CD4-positive, alpha-beta T cell (primary cell): Measurements from ENCODE around the gene LRRTM4. TPM values are rescaled to one million over a fixed set of nuclear protein-coding genes. Genes with fewer than 3 reads are reported as not detected.

Experiments
- ATAC-seq: fragments of 200-7000 bp; cut with Tn5 transposase; one replicate; pipeline ENCODE4 v1.10.0; 2022; ENCODE audit warnings: mild to moderate bottlenecking; ENCODE audit not compliant: poor library complexity
- CTCF ChIA-PET: fragments of 350-600 bp; sonication (Branson Sonifier 250); formaldehyde crosslinking; loops from one replicate; lab custom pipeline; 2021; ENCODE audit warnings: antibody characterized with exemption, inconsistent platforms; lab: Charles Lee
- POLR2A ChIA-PET: fragments of 350-600 bp; sonication (Branson Sonifier 250); formaldehyde crosslinking; loops from one replicate; lab custom pipeline; 2021; ENCODE audit warnings: antibody characterized with exemption, inconsistent platforms; lab: Charles Lee
- DNase-seq, 14 experiments: peaks; one replicate each; pipeline ENCODE4 v3.0.0-alpha.2; 2013 to 2020; ENCODE audit warnings: mixed read lengths in 2 of 14
- H3K27ac ChIP-seq, 2 donors: one replicate each; pipeline versions ENCODE4 v1.5.1 to v1.7.0; 2013; ENCODE audit warnings: low read length in 2 of 2, low read depth in 1 of 2, mild to moderate bottlenecking in 1 of 2
- H3K27me3 ChIP-seq, 2 experiments: 1 replicate in 1 of 2; 2 replicates in 1 of 2; pipeline versions ENCODE4 v1.6.1 to v1.7.0; 2013; ENCODE audit warnings: low read length in 2 of 2, control low read depth in 1 of 2, mild to moderate bottlenecking in 1 of 2, moderate library complexity in 1 of 2; ENCODE audit not compliant: insufficient read depth in 2 of 2, control insufficient read depth in 1 of 2
- H3K36me3 ChIP-seq: one replicate; pipeline ENCODE4 v1.6.1; 2013; ENCODE audit warnings: low read length, control low read depth; ENCODE audit not compliant: insufficient read depth
- H3K4me1 ChIP-seq: one replicate; pipeline ENCODE4 v1.6.1; 2013; ENCODE audit warnings: low read length, control low read depth; ENCODE audit not compliant: insufficient read depth
- H3K4me3 ChIP-seq: one replicate; pipeline ENCODE4 v1.5.1; 2013; ENCODE audit warnings: mild to moderate bottlenecking, low read length, moderate library complexity
- H3K9me3 ChIP-seq, 2 experiments: 1 replicate in 1 of 2; 2 replicates in 1 of 2; pipeline versions ENCODE4 v1.6.1 to v1.7.0; 2013; ENCODE audit warnings: low read length in 2 of 2, mild to moderate bottlenecking in 2 of 2, control low read depth in 1 of 2, moderate library complexity in 1 of 2; ENCODE audit not compliant: control insufficient read depth in 1 of 2, insufficient read depth in 1 of 2
- H3K27ac Mint-ChIP-seq: one replicate; pipeline ENCODE4 v1.8.0; 2020; ENCODE audit warnings: mixed read lengths
- H3K27me3 Mint-ChIP-seq: one replicate; pipeline ENCODE4 v1.8.0; 2021; ENCODE audit warnings: mixed read lengths
- H3K36me3 Mint-ChIP-seq: one replicate; pipeline ENCODE4 v1.8.0; 2021; ENCODE audit warnings: low read depth, mixed read lengths
- H3K4me1 Mint-ChIP-seq: one replicate; pipeline ENCODE4 v1.8.0; 2021; ENCODE audit warnings: low read depth, mixed read lengths
- H3K4me3 Mint-ChIP-seq: one replicate; pipeline ENCODE4 v1.8.0; 2020; ENCODE audit warnings: mild to moderate bottlenecking, mixed read lengths
- H3K9me3 Mint-ChIP-seq: one replicate; pipeline ENCODE4 v1.8.0; 2020; ENCODE audit warnings: mixed read lengths
- CTCF ChIP-seq: fragments of 200-600 bp; IDR thresholded peaks from one replicate; pipeline ENCODE4 v1.8.0; 2022; ENCODE audit warnings: antibody characterized with exemption, mild to moderate bottlenecking
- intact Hi-C, 2 experiments: fragments of 100-400 bp; cut with DNase I in 1 of 2; cut with micrococcal nuclease in 1 of 2; formaldehyde crosslinking; loops; one replicate each; pipeline versions ENCODE4 v1.15.1 to v1.9.0; 2023 to 2025; cut with DNase I, micrococcal nuclease
- total RNA-seq, 174 experiments: library from RNA in 2 of 174; stranded (reverse) in 2 of 174; gene quantifications; one replicate each; pipeline ENCODE4 v1.2.3 and lab custom pipeline; 2021 to 2026

LRRTM4 gene
- total RNA-seq, 2 experiments from 2014 or later: not detected

- H3K27ac ChIP-seq: no peak overlapping the region
- Mint-ChIP-seq H3K9me3 (peaks cover 5% of the 10 kb centered on the region), H3K27ac (no peak overlapping the region), H3K4me3 (no peak overlapping the region), H3K27me3 (no peaks in the 10 kb centered on the region), H3K4me1 (no peaks in the 10 kb centered on the region), H3K36me3 (no peaks in the 10 kb centered on the region)
- ChIA-PET POLR2A (no interaction called here), CTCF (no interaction called here)
- H3K27me3 ChIP-seq: no peaks in the 10 kb centered on the region
- no peak overlapping the region for H3K4me3 ChIP-seq
- intact Hi-C loops: no loop called here
- peaks cover 0 to 9% of the 10 kb centered on the region in 2 experiments for H3K9me3 ChIP-seq
- no peak for ATAC-seq
- DNase-seq: no peak
- no peaks in the 10 kb centered on the region for H3K36me3 ChIP-seq
- H3K4me1 ChIP-seq: no peaks in the 10 kb centered on the region
- no peak for TF ChIP-seq CTCF
Observed at GRCh38 chr2:77443076-77443475, 79.1 kb downstream of the LRRTM4 start.

GRCh38 chr2:77434880-77435279, 87.3 kb downstream of the LRRTM4 start:
- no peak overlapping the region for H3K4me3 Mint-ChIP-seq
- H3K27ac Mint-ChIP-seq: no peak overlapping the region
- Histone ChIP-seq H3K27ac (no peak overlapping the region), H3K27me3 (no peaks in the 10 kb centered on the region), H3K36me3 (no peaks in the 10 kb centered on the region), H3K4me1 (no peaks in the 10 kb centered on the region), H3K4me3 (no peak overlapping the region), H3K9me3 (peaks cover 0 to 6% of the 10 kb centered on the region in 2 experiments)
- H3K9me3 Mint-ChIP-seq: peaks cover 3% of the 10 kb centered on the region
- intact Hi-C loops: no loop called here
- H3K4me1 Mint-ChIP-seq: no peaks in the 10 kb centered on the region
- H3K27me3 Mint-ChIP-seq: no peaks in the 10 kb centered on the region
- ATAC-seq (no peak), DNase-seq (no peak)
- POLR2A ChIA-PET: no interaction called here
- TF ChIP-seq CTCF: no peak
- CTCF ChIA-PET: no interaction called here
- no peaks in the 10 kb centered on the region for H3K36me3 Mint-ChIP-seq

DNA sequence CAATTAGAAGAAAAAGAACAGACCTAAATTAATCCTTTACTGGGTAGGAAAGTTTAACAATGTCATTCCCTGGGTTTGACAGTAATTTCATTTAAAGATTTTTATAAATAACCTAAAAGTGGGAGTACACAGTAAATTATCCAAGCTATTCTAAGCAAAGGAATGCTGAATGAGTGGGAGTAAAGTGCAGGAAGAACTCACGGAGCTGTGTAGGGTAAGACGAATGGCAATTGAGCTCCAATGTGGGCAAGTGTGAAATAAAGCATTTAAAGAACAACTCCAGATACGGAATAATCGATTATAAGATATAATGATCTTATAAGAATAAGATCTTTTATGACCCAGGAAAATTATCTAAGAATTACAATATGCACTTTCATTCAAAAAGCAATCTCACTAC, 93.2 kb downstream of the LRRTM4 start:
- CTCF ChIA-PET: no interaction called here
- Mint-ChIP-seq H3K4me1 (no peaks in the 10 kb centered on the region), H3K9me3 (peaks cover 10% of the 10 kb centered on the region), H3K36me3 (no peaks in the 10 kb centered on the region), H3K27ac (no peak overlapping the region), H3K27me3 (no peaks in the 10 kb centered on the region), H3K4me3 (no peak overlapping the region)
- H3K27ac ChIP-seq: no peak overlapping the region
- no peak for TF ChIP-seq CTCF
- DNase-seq: no peak
- H3K27me3 ChIP-seq: no peaks in the 10 kb centered on the region
- intact Hi-C loops: no loop called here
- POLR2A ChIA-PET: no interaction called here
- no peaks in the 10 kb centered on the region for H3K36me3 ChIP-seq
- H3K9me3 ChIP-seq: peaks cover 0 to 3% of the 10 kb centered on the region in 2 experiments
- no peak overlapping the region for H3K4me3 ChIP-seq
- H3K4me1 ChIP-seq: no peaks in the 10 kb centered on the region
- no peak for ATAC-seq
